Neuron (in vitro differentiated cells): Measurements from ENCODE around the gene CMTM4.
"Not testable (repeated sequence)": the region's sequence is repeated elsewhere in the genome, so short reads cannot be mapped to it uniquely, and the experiment has no call there.

ENCODE experiments used
- H2AFZ ChIP-seq: one replicate; pipeline ENCODE4 v1.6.1; 2013; ENCODE audit warnings: low read depth, mild to moderate bottlenecking, inconsistent platforms, low read length, moderate library complexity
- H3K27me3 ChIP-seq: one replicate; pipeline ENCODE4 v1.6.1; 2013; ENCODE audit warnings: low read length; ENCODE audit not compliant: insufficient read depth
- H3K36me3 ChIP-seq: one replicate; pipeline ENCODE4 v1.6.1; 2013; ENCODE audit warnings: low read length; ENCODE audit not compliant: insufficient read depth
- H3K4me1 ChIP-seq: one replicate; pipeline ENCODE4 v1.6.1; 2013; ENCODE audit warnings: low read length; ENCODE audit not compliant: insufficient read depth
- H3K4me3 ChIP-seq: 2 replicates; pipeline ENCODE4 v1.5.1; 2013; ENCODE audit warnings: mild to moderate bottlenecking, low read length, moderate library complexity
- H3K9me3 ChIP-seq: one replicate; pipeline ENCODE4 v1.6.1; 2013; ENCODE audit warnings: low read length

Gene CMTM4

DNA sequence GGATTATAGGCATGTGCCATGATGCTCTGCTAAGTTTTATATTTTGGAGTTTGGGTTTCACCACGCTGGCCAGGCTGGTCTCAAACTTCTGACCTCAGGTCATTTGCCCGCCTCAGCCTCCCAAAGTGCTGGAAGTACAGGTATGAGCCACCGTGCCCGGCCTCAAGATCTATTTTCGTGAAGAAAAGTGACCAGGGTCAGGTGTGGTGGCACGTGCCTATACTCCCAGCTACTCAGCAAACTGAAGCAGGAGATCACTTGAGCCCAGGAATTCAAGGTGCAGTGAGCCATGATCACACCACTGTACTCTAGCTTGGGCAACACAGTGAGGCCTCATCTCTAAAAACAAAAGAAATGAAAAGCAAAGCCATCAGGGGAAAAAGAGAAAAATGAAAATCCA is 18.7 kb downstream of the CMTM4 start:
- Histone ChIP-seq H3K36me3 (no peaks in the 10 kb centered on the region), H3K4me3 (no peak overlapping the region), H3K9me3 (no peaks in the 10 kb centered on the region), H3K27me3 (no peaks in the 10 kb centered on the region), H2AFZ (no peak overlapping the region), H3K4me1 (no peaks in the 10 kb centered on the region)

DNA sequence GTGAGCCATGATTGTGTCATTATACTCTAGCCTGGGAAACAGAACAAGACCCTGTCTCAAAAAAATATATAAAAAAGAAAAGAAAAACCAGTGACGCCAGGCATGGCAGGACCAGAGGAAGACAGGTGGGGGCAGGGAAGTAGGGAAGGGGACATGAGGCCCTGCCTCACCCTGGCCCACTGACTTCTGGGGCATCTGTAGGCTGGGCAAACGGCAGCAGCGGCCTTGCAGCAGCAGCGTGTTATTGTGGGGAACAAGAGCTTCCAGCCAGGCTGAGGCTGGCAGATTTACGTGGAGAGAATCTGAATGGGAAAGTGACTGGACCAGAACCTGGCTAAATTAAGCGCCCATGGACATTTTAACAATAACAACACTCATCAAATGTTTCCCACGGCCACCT is 19.4 kb downstream of the CMTM4 start:
- Histone ChIP-seq H3K27me3 (no peaks in the 10 kb centered on the region), H3K4me1 (no peaks in the 10 kb centered on the region), H2AFZ (no peak overlapping the region), H3K4me3 (no peak overlapping the region), H3K36me3 (no peaks in the 10 kb centered on the region), H3K9me3 (no peaks in the 10 kb centered on the region)

DNA sequence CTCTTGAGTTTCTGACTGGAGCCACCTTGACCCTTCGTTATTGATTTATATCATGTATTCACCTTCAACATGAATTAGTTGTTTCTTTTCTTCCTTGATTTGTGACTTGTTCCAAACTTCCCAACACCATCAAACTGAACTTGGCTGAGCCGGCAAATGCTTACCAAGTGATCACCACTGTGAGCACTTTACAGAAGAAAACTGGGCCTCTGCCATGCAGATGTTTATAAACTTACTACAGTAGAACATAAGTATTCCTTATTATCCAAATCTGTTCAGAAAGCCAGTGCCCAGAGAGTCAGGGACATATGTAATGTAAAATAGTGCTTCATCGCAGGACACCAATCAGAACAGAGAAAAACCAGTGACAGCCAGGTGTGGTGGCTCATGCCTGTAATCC is 19.9 kb downstream of the CMTM4 start:
- Histone ChIP-seq H3K4me1 (no peaks in the 10 kb centered on the region), H2AFZ (no peak overlapping the region), H3K9me3 (no peaks in the 10 kb centered on the region), H3K36me3 (no peaks in the 10 kb centered on the region), H3K27me3 (no peaks in the 10 kb centered on the region), H3K4me3 (no peak overlapping the region)

GRCh38 chr16:66673691-66674090 is 22.9 kb downstream of the CMTM4 start:
- H3K4me3 ChIP-seq: no peak overlapping the region
- no peak overlapping the region for H2AFZ ChIP-seq
- no peaks in the 10 kb centered on the region for H3K27me3 ChIP-seq
- no peaks in the 10 kb centered on the region for H3K9me3 ChIP-seq
- no peaks in the 10 kb centered on the region for H3K36me3 ChIP-seq
- H3K4me1 ChIP-seq: no peaks in the 10 kb centered on the region

- Histone ChIP-seq H2AFZ (no peak overlapping the region), H3K36me3 (no peaks in the 10 kb centered on the region), H3K4me1 (no peaks in the 10 kb centered on the region), H3K27me3 (no peaks in the 10 kb centered on the region), H3K4me3 (no peak overlapping the region), H3K9me3 (no peaks in the 10 kb centered on the region)
Observed at GRCh38 chr16:66670691-66671388, 25.7 kb downstream of the CMTM4 start.

- H3K27me3 ChIP-seq: no peaks in the 10 kb centered on the region
Observed at GRCh38 chr16:66668777-66669444, 27.6 kb downstream of the CMTM4 start.

GRCh38 chr16:66667944-66668343 is 28.6 kb downstream of the CMTM4 start:
- no peaks in the 10 kb centered on the region for H3K4me1 ChIP-seq
- H2AFZ ChIP-seq: no peak overlapping the region
- H3K27me3 ChIP-seq: no peaks in the 10 kb centered on the region
- H3K36me3 ChIP-seq: peaks cover 3% of the 10 kb centered on the region
- H3K4me3 ChIP-seq: no peak overlapping the region
- peaks cover 3% of the 10 kb centered on the region for H3K9me3 ChIP-seq

More at GRCh38 chr16:66668777-66669444, 27.6 kb downstream of the CMTM4 start:
- peaks cover 3% of the 10 kb centered on the region for H3K9me3 ChIP-seq
- peaks cover 3% of the 10 kb centered on the region for H3K36me3 ChIP-seq
- no peaks in the 10 kb centered on the region for H3K4me1 ChIP-seq
- H2AFZ ChIP-seq: no peak overlapping the region
- H3K4me3 ChIP-seq: no peak overlapping the region

DNA sequence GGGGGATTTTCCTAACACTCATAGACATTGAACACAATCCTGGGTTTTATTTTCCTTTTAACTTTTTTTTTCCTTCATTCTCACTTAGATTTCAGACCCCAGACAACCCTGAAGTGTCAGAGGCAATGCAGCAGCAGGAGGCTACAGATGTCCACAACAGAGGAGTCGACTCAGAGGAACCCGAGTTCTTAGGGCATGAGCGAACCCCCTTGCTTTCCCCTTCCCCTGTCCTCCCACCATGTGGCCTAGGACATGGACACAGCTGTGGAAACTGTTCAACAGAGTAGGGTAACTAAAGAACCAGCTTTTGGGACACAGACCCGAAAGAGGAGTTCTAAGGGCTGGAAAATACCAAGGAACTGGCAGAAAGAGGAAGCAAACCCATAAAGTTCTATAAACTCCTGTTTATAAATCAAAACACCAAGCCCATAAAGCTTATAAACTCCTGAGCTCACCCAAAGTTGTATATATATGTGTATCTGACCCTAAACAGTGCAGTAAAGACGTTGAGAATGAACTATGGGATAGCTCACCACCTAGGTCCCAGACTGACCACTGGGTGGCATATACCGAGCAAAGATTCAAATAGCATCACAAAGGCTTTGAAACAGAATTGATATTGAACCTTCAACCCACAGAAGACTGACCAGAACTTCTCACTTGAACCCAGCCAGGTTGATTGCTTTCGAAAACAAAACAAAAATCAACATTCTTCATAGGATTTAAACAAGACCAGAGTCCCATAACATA is 33.9 kb downstream of the CMTM4 start:
- Histone ChIP-seq H3K27me3 (no peaks in the 10 kb centered on the region), H3K4me3 (no peak overlapping the region), H3K4me1 (peaks cover 14% of the 10 kb centered on the region), H3K9me3 (peaks cover 3% of the 10 kb centered on the region), H2AFZ (no peak overlapping the region), H3K36me3 (peaks cover 3% of the 10 kb centered on the region)

DNA sequence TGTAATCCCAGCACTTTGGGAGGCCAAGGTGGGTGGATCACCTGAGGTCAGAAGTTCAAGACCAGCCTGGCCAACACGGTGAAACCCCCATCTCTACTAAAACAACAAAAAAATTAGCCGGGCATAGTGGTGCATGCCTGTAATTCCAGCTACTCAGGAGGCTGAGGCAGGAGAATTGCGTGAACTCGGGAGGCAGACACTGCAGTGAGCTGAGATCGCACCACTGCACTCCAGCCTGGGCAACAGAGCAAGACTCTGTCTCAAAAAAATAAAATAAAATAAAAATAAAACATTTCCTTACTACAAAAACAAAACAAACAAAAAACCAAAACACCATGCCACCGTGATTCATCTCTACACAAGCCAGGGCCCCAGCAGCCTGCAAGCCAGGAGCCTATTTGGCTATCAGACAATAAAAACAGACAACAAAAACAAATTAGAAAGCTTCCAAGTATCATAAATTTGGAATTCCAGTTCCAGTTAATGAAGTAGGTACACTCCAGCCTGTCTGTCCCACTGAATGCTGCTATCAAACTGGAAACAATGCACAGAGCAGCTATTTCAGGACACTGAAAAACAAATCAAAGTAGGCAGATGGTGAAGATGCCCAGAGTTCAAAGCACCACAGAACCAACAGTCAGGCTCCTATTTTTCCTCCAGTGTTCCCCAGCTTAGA is 34.7 kb downstream of the CMTM4 start:
- peaks cover 14% of the 10 kb centered on the region for H3K4me1 ChIP-seq
- H2AFZ ChIP-seq, H3K36me3 ChIP-seq, H3K27me3 ChIP-seq, H3K4me3 ChIP-seq, H3K9me3 ChIP-seq: not testable (repeated sequence)

DNA sequence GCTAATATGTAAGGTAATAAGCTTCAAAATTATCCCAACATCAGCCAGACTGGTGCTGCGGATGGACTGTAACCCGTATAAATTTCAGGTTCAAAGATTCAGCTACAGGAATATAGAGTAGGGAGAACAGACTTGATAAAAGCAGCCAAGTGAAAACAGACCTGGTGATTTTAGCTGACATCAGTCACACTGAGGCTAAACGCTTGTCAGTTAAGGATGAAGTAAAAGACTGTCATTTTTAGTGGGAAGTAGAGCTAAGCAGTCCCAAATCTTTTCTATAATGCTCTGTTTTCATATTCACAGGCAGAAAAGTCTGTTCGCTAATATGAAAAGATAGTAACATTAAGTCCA is 35.4 kb downstream of the CMTM4 start:
- Histone ChIP-seq H2AFZ (no peak overlapping the region), H3K4me1 (peaks cover 14% of the 10 kb centered on the region), H3K36me3 (peaks cover 3% of the 10 kb centered on the region), H3K9me3 (peaks cover 3% of the 10 kb centered on the region), H3K27me3 (no peaks in the 10 kb centered on the region), H3K4me3 (no peak overlapping the region)

- H3K27me3 ChIP-seq: no peaks in the 10 kb centered on the region
- H3K4me1 ChIP-seq: peaks cover 14% of the 10 kb centered on the region
- H3K4me3 ChIP-seq: no peak overlapping the region
Observed at GRCh38 chr16:66660422-66661209, 35.9 kb downstream of the CMTM4 start.

DNA sequence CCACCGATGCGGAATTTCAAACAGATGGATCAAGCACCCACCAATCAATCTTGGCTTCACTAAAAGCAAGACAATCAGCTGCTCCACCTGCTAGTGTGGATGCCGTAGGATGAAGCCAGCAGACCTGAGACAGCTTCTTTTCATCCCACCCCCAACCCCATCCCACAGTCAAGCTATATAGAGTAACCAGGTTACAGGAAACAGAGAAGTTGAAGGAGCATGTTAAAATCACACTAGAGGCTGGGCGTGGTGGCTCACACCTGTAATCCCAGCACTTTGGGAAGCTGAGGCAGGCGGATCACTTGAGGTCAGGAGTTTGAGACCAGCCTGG is 37.7 kb downstream of the CMTM4 start:
- no peak overlapping the region for H3K4me3 ChIP-seq
- H2AFZ ChIP-seq: no peak overlapping the region
- no peaks in the 10 kb centered on the region for H3K27me3 ChIP-seq
- H3K4me1 ChIP-seq: peaks cover 14% of the 10 kb centered on the region
- no peaks in the 10 kb centered on the region for H3K9me3 ChIP-seq
- no peaks in the 10 kb centered on the region for H3K36me3 ChIP-seq

More at GRCh38 chr16:66660422-66661209, 35.9 kb downstream of the CMTM4 start:
- Histone ChIP-seq H3K9me3 (peaks cover 3% of the 10 kb centered on the region), H2AFZ (no peak overlapping the region), H3K36me3 (peaks cover 3% of the 10 kb centered on the region)
